ENCODE measurements around the gene EGFR. TPM values are rescaled to one million over a fixed set of nuclear protein-coding genes. Genes with fewer than 3 reads are reported as not detected.

Gene EGFR
- total RNA-seq, 5 donors from 2014 or later (not counting 1 experiment from before 2014, with no cell fraction given): 0.16 to 0.79 (median 0.35) TPM; not detected in 2

GRCh38 chr7:55081472-55082227 is 62.8 kb downstream of the EGFR start:
- no peaks in the 10 kb centered on the region for H3K36me3 ChIP-seq (ENCODE audit: control insufficient read depth in 2 of 2, extremely low read depth in 1 of 2, insufficient read depth in 1 of 2, low read length in 1 of 2)
- Mint-ChIP-seq H3K36me3 (no peaks in the 10 kb centered on the region), H3K4me1 (peaks cover 3 to 8% (median 4%) of the 10 kb centered on the region in 3 donors), H3K4me3 (no peak overlapping the region), H3K27me3 (peaks cover 0 to 12% of the 10 kb centered on the region in 2 donors), H3K9me3 (no peaks in the 10 kb centered on the region), H3K27ac (no peak overlapping the region)
- peaks cover 0 to 7% of the 10 kb centered on the region in 2 experiments for H3K4me1 ChIP-seq (ENCODE audit: control insufficient read depth in 1 of 2, extremely low read depth in 1 of 2, insufficient read depth in 2 of 2, low read length in 2 of 2)
- no peaks in the 10 kb centered on the region for H3K9me3 ChIP-seq
- POLR2A ChIA-PET: no interaction called here
- no peaks in the 10 kb centered on the region for H3K27me3 ChIP-seq (replicated peaks in 1 of 2; ENCODE audit: control insufficient read depth in 2 of 2, extremely low read depth in 1 of 2, insufficient read depth in 2 of 2, low read length in 1 of 2)
- ATAC-seq (replicated peaks in 1 of 4): no peak
- H3K4me3 ChIP-seq (ENCODE audit: control insufficient read depth in 1 of 2, extremely low read depth in 1 of 2, low read length in 1 of 2): no peak overlapping the region
- DNase-seq: no peak
- CTCF ChIA-PET: interaction anchor here in 1 of 2 donors (0.7 kb wide), 1 partner anchor 136 kb away, joined by 3 read pairs; no protein-coding TSS in a partner anchor
- no peak overlapping the region for H3K27ac ChIP-seq (ENCODE audit: low read length)
- 80% methylated on average over 1 of the region's 7 CpGs for WGBS (ENCODE audit: insufficient coverage)

GRCh38 chr7:55082228-55082603 is 63.4 kb downstream of the EGFR start:
- Histone ChIP-seq H3K36me3 (ENCODE audit: control insufficient read depth in 2 of 2, extremely low read depth in 1 of 2, insufficient read depth in 1 of 2, low read length in 1 of 2) (no peaks in the 10 kb centered on the region), H3K27me3 (replicated peaks in 1 of 2; ENCODE audit: control insufficient read depth in 2 of 2, extremely low read depth in 1 of 2, insufficient read depth in 2 of 2, low read length in 1 of 2) (no peaks in the 10 kb centered on the region), H3K27ac (ENCODE audit: low read length) (no peak overlapping the region), H3K9me3 (no peaks in the 10 kb centered on the region), H3K4me3 (ENCODE audit: control insufficient read depth in 1 of 2, extremely low read depth in 1 of 2, low read length in 1 of 2) (no peak overlapping the region), H3K4me1 (ENCODE audit: control insufficient read depth in 1 of 2, extremely low read depth in 1 of 2, insufficient read depth in 2 of 2, low read length in 2 of 2) (peaks cover 0 to 12% of the 10 kb centered on the region in 2 experiments)
- POLR2A ChIA-PET: no interaction called here
- CTCF ChIA-PET: no interaction called here
- H3K36me3 Mint-ChIP-seq: no peaks in the 10 kb centered on the region
- DNase-seq: no peak
- H3K27me3 Mint-ChIP-seq: peaks cover 0 to 12% of the 10 kb centered on the region in 2 donors
- H3K4me3 Mint-ChIP-seq: no peak overlapping the region
- H3K9me3 Mint-ChIP-seq: no peaks in the 10 kb centered on the region
- H3K4me1 Mint-ChIP-seq: peaks cover 4 to 12% (median 6%) of the 10 kb centered on the region in 3 donors
- no peak for ATAC-seq (replicated peaks in 1 of 4)
- H3K27ac Mint-ChIP-seq: no peak overlapping the region

DNA sequence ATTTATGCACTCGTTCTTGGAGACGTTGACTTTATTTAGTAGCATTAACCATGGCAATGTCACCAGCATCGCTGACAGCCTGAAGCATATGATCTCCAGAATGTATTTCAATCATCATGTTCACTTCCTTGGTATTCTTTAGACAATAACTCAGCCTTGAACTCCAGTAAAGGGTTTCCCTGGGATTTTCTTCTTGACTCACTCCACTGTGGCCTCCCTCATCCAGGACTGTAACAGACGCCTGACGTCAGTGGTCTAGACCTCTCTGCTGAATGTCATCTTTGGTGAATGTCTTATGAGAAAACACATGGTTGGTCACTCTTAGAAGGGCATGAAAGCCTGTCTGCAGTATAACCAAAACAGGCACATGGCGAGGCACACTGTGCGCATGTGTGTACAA is 64.4 kb downstream of the EGFR start:
- H3K4me1 Mint-ChIP-seq: peaks cover 4 to 13% (median 9%) of the 10 kb centered on the region in 3 donors
- no peak for ATAC-seq (replicated peaks in 1 of 4)

DNA sequence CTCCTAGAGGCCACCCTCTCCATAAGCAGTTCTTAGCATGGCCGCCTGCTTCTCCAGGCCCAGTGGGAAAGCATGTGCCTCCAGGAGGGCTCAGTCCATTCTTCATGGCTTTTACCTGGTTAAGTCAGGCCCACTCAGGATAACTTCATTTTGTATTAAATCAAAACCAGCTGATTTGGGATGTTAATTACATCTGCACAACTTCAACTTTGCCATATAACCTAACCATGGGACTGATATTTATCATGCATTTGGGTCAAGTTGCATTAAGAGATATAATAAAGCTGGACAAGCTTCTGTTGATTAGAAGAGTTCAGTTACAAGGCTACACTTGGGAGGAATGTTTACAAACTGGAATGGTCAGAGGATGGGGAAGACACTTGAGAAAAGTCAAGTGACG is 65.5 kb downstream of the EGFR start:
- peaks cover 0 to 16% of the 10 kb centered on the region in 2 donors for H3K27me3 Mint-ChIP-seq
- H3K27ac Mint-ChIP-seq: no peak overlapping the region
- no peak overlapping the region for H3K27ac ChIP-seq (ENCODE audit: low read length)
- H3K36me3 Mint-ChIP-seq: no peaks in the 10 kb centered on the region
- H3K4me1 ChIP-seq (ENCODE audit: control insufficient read depth in 1 of 2, extremely low read depth in 1 of 2, insufficient read depth in 2 of 2, low read length in 2 of 2): peaks cover 0 to 12% of the 10 kb centered on the region in 2 experiments
- no peak overlapping the region for H3K4me3 Mint-ChIP-seq
- H3K4me3 ChIP-seq (ENCODE audit: control insufficient read depth in 1 of 2, extremely low read depth in 1 of 2, low read length in 1 of 2): no peak overlapping the region
- POLR2A ChIA-PET: no interaction called here
- WGBS (ENCODE audit: insufficient coverage): no CpG with 5 or more reads among the region's 2 CpGs
- peaks cover 4 to 13% (median 9%) of the 10 kb centered on the region in 3 donors for H3K4me1 Mint-ChIP-seq
- ATAC-seq (replicated peaks in 1 of 4): no peak
- DNase-seq: no peak
- no peaks in the 10 kb centered on the region for H3K27me3 ChIP-seq (replicated peaks in 1 of 2; ENCODE audit: control insufficient read depth in 2 of 2, extremely low read depth in 1 of 2, insufficient read depth in 2 of 2, low read length in 1 of 2)
- no peaks in the 10 kb centered on the region for H3K9me3 Mint-ChIP-seq
- H3K9me3 ChIP-seq: no peaks in the 10 kb centered on the region
- CTCF ChIA-PET: no interaction called here
- no peaks in the 10 kb centered on the region for H3K36me3 ChIP-seq (ENCODE audit: control insufficient read depth in 2 of 2, extremely low read depth in 1 of 2, insufficient read depth in 1 of 2, low read length in 1 of 2)

More for the DNA sequence above, 64.4 kb downstream of the EGFR start:
- H3K36me3 ChIP-seq (ENCODE audit: control insufficient read depth in 2 of 2, extremely low read depth in 1 of 2, insufficient read depth in 1 of 2, low read length in 1 of 2): no peaks in the 10 kb centered on the region
- peaks cover 0 to 12% of the 10 kb centered on the region in 2 experiments for H3K4me1 ChIP-seq (ENCODE audit: control insufficient read depth in 1 of 2, extremely low read depth in 1 of 2, insufficient read depth in 2 of 2, low read length in 2 of 2)
- Mint-ChIP-seq H3K36me3 (no peaks in the 10 kb centered on the region), H3K27me3 (peaks cover 0 to 16% of the 10 kb centered on the region in 2 donors), H3K27ac (no peak overlapping the region), H3K4me3 (no peak overlapping the region), H3K9me3 (no peaks in the 10 kb centered on the region)
- no peak overlapping the region for H3K4me3 ChIP-seq (ENCODE audit: control insufficient read depth in 1 of 2, extremely low read depth in 1 of 2, low read length in 1 of 2)
- 89% methylated on average over 6 of the region's 7 CpGs for WGBS (ENCODE audit: insufficient coverage)
- ChIA-PET CTCF (no interaction called here), POLR2A (no interaction called here)
- no peak overlapping the region for H3K27ac ChIP-seq (ENCODE audit: low read length)
- DNase-seq: no peak
- H3K9me3 ChIP-seq: no peaks in the 10 kb centered on the region
- H3K27me3 ChIP-seq (replicated peaks in 1 of 2; ENCODE audit: control insufficient read depth in 2 of 2, extremely low read depth in 1 of 2, insufficient read depth in 2 of 2, low read length in 1 of 2): no peaks in the 10 kb centered on the region

DNA sequence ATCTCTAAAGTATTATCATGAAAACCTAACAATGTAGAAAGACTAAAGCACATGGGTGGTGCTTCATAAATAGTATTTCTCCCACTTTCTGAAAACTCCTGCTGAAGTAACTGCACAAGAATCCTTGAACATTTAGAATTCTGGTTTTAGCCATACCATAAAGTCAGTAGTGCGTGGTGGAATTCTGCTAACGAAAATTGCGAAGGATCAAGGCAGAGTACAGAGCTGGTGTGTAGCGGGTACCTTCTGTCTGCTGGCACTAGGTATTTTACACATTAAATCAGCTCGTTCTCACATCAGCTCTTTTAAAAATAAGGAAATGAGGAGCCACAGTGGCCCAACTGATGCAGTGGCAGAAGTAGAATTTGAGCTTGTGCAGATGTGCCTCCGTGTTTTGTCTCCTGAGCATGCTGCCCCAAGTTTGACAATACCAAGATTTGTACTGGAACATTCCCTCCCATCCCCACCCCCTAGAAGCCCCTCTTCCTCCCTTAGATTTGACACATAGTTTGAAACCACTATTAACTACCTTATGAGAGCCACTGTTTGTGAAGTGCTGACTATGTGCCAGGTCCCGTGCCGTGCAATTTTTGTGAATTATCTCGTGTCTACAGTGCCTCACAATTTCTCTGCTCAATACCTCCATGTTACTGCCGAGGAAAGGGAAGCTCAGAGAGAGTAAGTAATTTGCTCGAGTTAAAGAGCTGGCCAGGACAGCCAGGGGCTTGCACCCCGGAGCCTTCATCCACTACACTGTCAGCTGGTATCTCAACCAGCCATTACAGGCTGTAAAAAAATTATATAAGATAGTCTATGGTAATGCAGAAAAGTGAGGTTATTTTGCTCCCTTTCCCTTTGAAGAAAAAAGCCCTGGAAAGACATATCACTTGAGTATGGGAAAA is 66.9 kb downstream of the EGFR start:
- DNase-seq (no peak), ATAC-seq (replicated peaks in 1 of 4) (no peak)
- H3K27ac Mint-ChIP-seq: no peak overlapping the region
- peaks cover 0 to 16% of the 10 kb centered on the region in 2 donors for H3K27me3 Mint-ChIP-seq
- H3K36me3 Mint-ChIP-seq: no peaks in the 10 kb centered on the region
- Histone ChIP-seq H3K27me3 (replicated peaks in 1 of 2; ENCODE audit: control insufficient read depth in 2 of 2, extremely low read depth in 1 of 2, insufficient read depth in 2 of 2, low read length in 1 of 2) (no peaks in the 10 kb centered on the region), H3K36me3 (ENCODE audit: control insufficient read depth in 2 of 2, extremely low read depth in 1 of 2, insufficient read depth in 1 of 2, low read length in 1 of 2) (no peaks in the 10 kb centered on the region), H3K9me3 (no peaks in the 10 kb centered on the region), H3K4me3 (ENCODE audit: control insufficient read depth in 1 of 2, extremely low read depth in 1 of 2, low read length in 1 of 2) (no peak overlapping the region), H3K27ac (ENCODE audit: low read length) (no peak overlapping the region), H3K4me1 (ENCODE audit: control insufficient read depth in 1 of 2, extremely low read depth in 1 of 2, insufficient read depth in 2 of 2, low read length in 2 of 2) (peaks cover 0 to 12% of the 10 kb centered on the region in 2 experiments)
- WGBS (ENCODE audit: insufficient coverage): 86% methylated on average over 4 of the region's 12 CpGs
- ChIA-PET POLR2A (no interaction called here), CTCF (no interaction called here)
- no peaks in the 10 kb centered on the region for H3K9me3 Mint-ChIP-seq
- H3K4me1 Mint-ChIP-seq: peaks cover 4 to 13% (median 9%) of the 10 kb centered on the region in 3 donors
- no peak overlapping the region for H3K4me3 Mint-ChIP-seq

GRCh38 chr7:55086413-55087201 is 67.8 kb downstream of the EGFR start:
- no peaks in the 10 kb centered on the region for H3K9me3 Mint-ChIP-seq
- H3K27ac Mint-ChIP-seq: no peak overlapping the region
- CTCF ChIA-PET: interaction anchor here in 1 of 2 donors (0.7 kb wide), 1 partner anchor 55 kb away, joined by 8 read pairs; no protein-coding TSS in a partner anchor
- H3K4me3 Mint-ChIP-seq: no peak overlapping the region
- POLR2A ChIA-PET: interaction anchor here in 1 of 2 donors (0.7 kb wide), 1 partner anchor 27 kb away, joined by 6 read pairs; no protein-coding TSS in a partner anchor
- H3K27me3 Mint-ChIP-seq: peaks cover 0 to 16% of the 10 kb centered on the region in 2 donors
- peak in 2 of 4 experiments; percentile 26 to 42 for ATAC-seq (replicated peaks in 1 of 4)
- H3K4me1 Mint-ChIP-seq: peaks cover 4 to 13% (median 9%) of the 10 kb centered on the region in 3 donors
- 12% methylated on average over 10 of the region's 18 CpGs for WGBS (ENCODE audit: insufficient coverage)
- peaks cover 0 to 12% of the 10 kb centered on the region in 2 experiments for H3K4me1 ChIP-seq (ENCODE audit: control insufficient read depth in 1 of 2, extremely low read depth in 1 of 2, insufficient read depth in 2 of 2, low read length in 2 of 2)
- peak in 1 of 35 experiments; percentile 23 for DNase-seq
- H3K36me3 Mint-ChIP-seq: no peaks in the 10 kb centered on the region
- H3K9me3 ChIP-seq: no peaks in the 10 kb centered on the region
- no peak overlapping the region for H3K4me3 ChIP-seq (ENCODE audit: control insufficient read depth in 1 of 2, extremely low read depth in 1 of 2, low read length in 1 of 2)
- no peak overlapping the region for H3K27ac ChIP-seq (ENCODE audit: low read length)
- H3K27me3 ChIP-seq (replicated peaks in 1 of 2; ENCODE audit: control insufficient read depth in 2 of 2, extremely low read depth in 1 of 2, insufficient read depth in 2 of 2, low read length in 1 of 2): no peaks in the 10 kb centered on the region
- H3K36me3 ChIP-seq (ENCODE audit: control insufficient read depth in 2 of 2, extremely low read depth in 1 of 2, insufficient read depth in 1 of 2, low read length in 1 of 2): no peaks in the 10 kb centered on the region

Measured in T-cell (primary cell).